Heart left ventricle (tissue), 13 donors: ENCODE measurements around the gene FAF1.

ENCODE experiments used
- CTCF ChIP-seq, 12 donors: fragments of 200-600 bp; sonication (generic) in 4 of 12; IDR thresholded peaks; one replicate each; pipeline versions ENCODE4 v1.5.0 to v1.8.0; 2018 to 2022; ENCODE audit warnings: antibody characterized with exemption in 12 of 12, mild to moderate bottlenecking in 5 of 12
- POLR2A ChIP-seq, 2 donors: fragments of 450-650 bp; IDR thresholded peaks; one replicate each; pipeline ENCODE4 v1.6.1; 2017; ENCODE audit warnings: antibody characterized with exemption in 2 of 2, mild to moderate bottlenecking in 2 of 2, moderate library complexity in 2 of 2
- donor health status: ischemic (EF 13 %, LVEDD 7.1; RV severe dilation, severe dysfunction).
- donor health status: DM: no; HTN: yes; CAD: no.
- donor health status: DM: no; HTN: no; CAD: no.
- donor health status: ischemic (EF 25% LVEDD 6.9; RV normal size, moderate dysfunction).
- donor health status: ischemic (EF 25% LVEDD 5.7; RV mildly dilated, moderate dysfunction).
- donor health status: ischemic (EF 35%, LVEDD 5.7; RV mildly dilated, moderate dysfunction).
- donor health status: nonischemic (EF 11% LVEDD 7.7; RV severe dilation, severe dysfunction).
- donor health status: DM: yes; HTN: yes; CAD: no.
- donor health status: PGD.
- donor health status: ischemic (EF 29% LVEDD 5.4; RV normal size, mild dysfunction).
- donor health status: nonischemic (EF 23%, LVEDD 6.1; RV moderate dilation, normal function).

GRCh38 chr1:50425376-50426107, 534.5 kb downstream of the FAF1 start:
- TF ChIP-seq CTCF (IDR thresholded peaks at IDR 0.05) (no peak), POLR2A (IDR thresholded peaks at IDR 0.05) (no peak)
